Transverse colon (tissue), 4 donors: Measurements from ENCODE around the gene MRPS9. TPM values are rescaled to one million over a fixed set of nuclear protein-coding genes. Genes with fewer than 3 reads are reported as not detected.

Experiments
- DNase-seq: peaks from one replicate; pipeline ENCODE4 v3.0.0-alpha.2; 2019
- H3K27ac ChIP-seq, 4 donors: fragments of 200-600 bp; sonication (generic); 2 replicates each; pipeline ENCODE4 v1.5.1; 2016 to 2018; ENCODE audit warnings: inconsistent platforms in 4 of 4
- H3K27me3 ChIP-seq: fragments of 200-600 bp; sonication (generic); 2 replicates; pipeline ENCODE4 v1.5.1; 2017; ENCODE audit warnings: inconsistent platforms
- H3K36me3 ChIP-seq, 4 donors: fragments of 200-600 bp; sonication (generic); 2 replicates each; pipeline ENCODE4 v1.5.1; 2017 to 2019; ENCODE audit warnings: inconsistent platforms in 4 of 4
- H3K4me1 ChIP-seq, 4 donors: fragments of 200-600 bp; sonication (generic); 2 replicates each; pipeline ENCODE4 v1.5.1; 2017 to 2020; ENCODE audit warnings: inconsistent platforms in 4 of 4
- H3K4me3 ChIP-seq, 4 donors: fragments of 200-600 bp; sonication (generic); 1 replicate in 1 of 4; 2 replicates in 3 of 4; pipeline versions ENCODE4 v1.5.1 to v1.6.1; 2017 to 2019; ENCODE audit warnings: inconsistent platforms in 4 of 4
- H3K9me3 ChIP-seq, 2 donors: fragments of 200-600 bp; sonication (generic); 2 replicates each; pipeline ENCODE4 v1.5.1; 2017 to 2019; ENCODE audit warnings: inconsistent platforms in 2 of 2
- EP300 ChIP-seq: sonication (generic); formaldehyde crosslinking; IDR thresholded peaks from one replicate; pipeline ENCODE4 v1.6.1; 2017; ENCODE audit warnings: antibody characterized with exemption, low read depth
- POLR2A ChIP-seq: fragments of 450-650 bp; IDR thresholded peaks from one replicate; pipeline ENCODE4 v1.6.1; 2016; ENCODE audit warnings: antibody characterized with exemption, mild to moderate bottlenecking, moderate library complexity
- POLR2AphosphoS5 ChIP-seq, 3 donors: sonication (generic); formaldehyde crosslinking; IDR thresholded peaks; one replicate each; pipeline ENCODE4 v1.6.1; 2016; ENCODE audit warnings: antibody characterized with exemption in 3 of 3
- WGBS, 2 donors: methylation state at CpG; one replicate each; pipeline ENCODE4 v1.1.5; 2018; ENCODE audit warnings: low coverage in 1 of 2; 5-methylcytosine and 5-hydroxymethylcytosine counted together
- in situ Hi-C, 4 donors: fragments of 200-750 bp; cut with MboI; loops; one replicate each; pipeline versions ENCODE4 v1.15.0 to v1.15.1; 2017; ENCODE audit warnings: low sequenced_read_pairs in 3 of 4, low pct_ligation_motif_present in 1 of 4, low pct_unique_long_range_greater_than_20kb in 1 of 4
- intact Hi-C: fragments of 100-400 bp; cut with DNase I; formaldehyde crosslinking; loops from one replicate; pipeline ENCODE4 v1.15.1; 2023; ENCODE audit warnings: low total_unique reads
- total RNA-seq, 4 donors: library from RNA; depleted of rRNA; stranded (reverse); fragments of >200 nt; gene quantifications; one replicate each; pipeline ENCODE4 v1.1.0, GENCODE V29; 2016
- TF ChIP-seq, protein P1 (sequence below), 5 experiments: fragments of 200-600 bp in 3 of 5; fragments of 450-650 bp in 2 of 5; sonication (generic) in 3 of 5; IDR thresholded peaks; 1 replicate in 2 of 5; 2 replicates in 3 of 5; pipeline ENCODE4 v1.5.1; 2016 to 2017; ENCODE audit warnings: antibody characterized with exemption in 5 of 5, inconsistent platforms in 3 of 5, mild to moderate bottlenecking in 2 of 5, moderate library complexity in 1 of 5

Gene MRPS9
- total RNA-seq, 4 donors from 2014 or later: 12.9 to 27.8 (median 23.4) TPM

DNA sequence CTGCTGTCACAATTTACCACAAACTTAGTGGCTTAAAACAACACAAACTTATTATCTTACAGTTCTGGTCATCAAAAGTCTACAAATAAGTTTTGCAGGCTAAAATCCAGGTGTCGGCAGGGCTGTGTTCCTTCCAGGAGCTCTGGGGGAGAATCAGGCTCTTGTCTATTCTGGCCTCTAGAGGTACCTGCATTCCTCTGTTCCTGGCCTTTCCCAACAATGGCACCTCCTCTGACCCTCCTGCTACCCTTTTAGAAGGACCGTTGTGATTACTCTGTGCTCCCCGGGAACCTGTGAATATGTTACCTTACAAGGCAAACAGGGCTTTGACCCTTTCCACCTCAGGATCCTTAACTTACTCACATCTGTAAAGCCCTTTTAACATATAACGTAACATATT is 98.5 kb downstream of the MRPS9 start:
- intact Hi-C loops (no loop called here), in situ Hi-C loops (no loop called here)
- no peaks in the 10 kb centered on the region for H3K27me3 ChIP-seq
- H3K9me3 ChIP-seq: no peaks in the 10 kb centered on the region
- no peak for TF ChIP-seq POLR2AphosphoS5 (IDR thresholded peaks at IDR 0.05)
- TF ChIP-seq EP300: no peak
- TF ChIP-seq, protein P1, sequence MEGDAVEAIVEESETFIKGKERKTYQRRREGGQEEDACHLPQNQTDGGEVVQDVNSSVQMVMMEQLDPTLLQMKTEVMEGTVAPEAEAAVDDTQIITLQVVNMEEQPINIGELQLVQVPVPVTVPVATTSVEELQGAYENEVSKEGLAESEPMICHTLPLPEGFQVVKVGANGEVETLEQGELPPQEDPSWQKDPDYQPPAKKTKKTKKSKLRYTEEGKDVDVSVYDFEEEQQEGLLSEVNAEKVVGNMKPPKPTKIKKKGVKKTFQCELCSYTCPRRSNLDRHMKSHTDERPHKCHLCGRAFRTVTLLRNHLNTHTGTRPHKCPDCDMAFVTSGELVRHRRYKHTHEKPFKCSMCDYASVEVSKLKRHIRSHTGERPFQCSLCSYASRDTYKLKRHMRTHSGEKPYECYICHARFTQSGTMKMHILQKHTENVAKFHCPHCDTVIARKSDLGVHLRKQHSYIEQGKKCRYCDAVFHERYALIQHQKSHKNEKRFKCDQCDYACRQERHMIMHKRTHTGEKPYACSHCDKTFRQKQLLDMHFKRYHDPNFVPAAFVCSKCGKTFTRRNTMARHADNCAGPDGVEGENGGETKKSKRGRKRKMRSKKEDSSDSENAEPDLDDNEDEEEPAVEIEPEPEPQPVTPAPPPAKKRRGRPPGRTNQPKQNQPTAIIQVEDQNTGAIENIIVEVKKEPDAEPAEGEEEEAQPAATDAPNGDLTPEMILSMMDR (IDR thresholded peaks at IDR 0.05): no peak
- no peak for TF ChIP-seq POLR2A
- no peaks in the 10 kb centered on the region for H3K4me1 ChIP-seq
- WGBS, 2 donors: 80 to 93% methylated on average over 2 to 4 of the region's 4 CpGs
- H3K27ac ChIP-seq: no peak overlapping the region
- no peak overlapping the region for H3K4me3 ChIP-seq
- DNase-seq: no peak
- no peaks in the 10 kb centered on the region for H3K36me3 ChIP-seq

- intact Hi-C loops (no loop called here), in situ Hi-C loops (no loop called here)
- no peak for TF ChIP-seq POLR2A
- TF ChIP-seq, protein P1 (IDR thresholded peaks at IDR 0.05): no peak
- no peak for TF ChIP-seq EP300
- no peak for TF ChIP-seq POLR2AphosphoS5 (IDR thresholded peaks at IDR 0.05)
- peaks cover 15% of the 10 kb centered on the region for H3K27me3 ChIP-seq
- no peak overlapping the region for H3K4me3 ChIP-seq
- WGBS, 2 donors: 82 to 87% methylated on average over 5 of the region's 5 CpGs
- no peaks in the 10 kb centered on the region for H3K9me3 ChIP-seq
- no peaks in the 10 kb centered on the region for H3K36me3 ChIP-seq
- H3K4me1 ChIP-seq: peaks cover 0 to 4% (median 2%) of the 10 kb centered on the region in 4 donors
- no peak overlapping the region for H3K27ac ChIP-seq
- DNase-seq: no peak
These were observed 100.8 kb downstream of the MRPS9 start for GRCh38 chr2:105138643-105139042.

GRCh38 chr2:105139556-105140239 is 101.8 kb downstream of the MRPS9 start:
- no peaks in the 10 kb centered on the region for H3K9me3 ChIP-seq
- no peak for TF ChIP-seq POLR2AphosphoS5 (IDR thresholded peaks at IDR 0.05)
- no peak for TF ChIP-seq EP300
- no peak for TF ChIP-seq POLR2A
- TF ChIP-seq, protein P1 (IDR thresholded peaks at IDR 0.05): no peak
- no peak overlapping the region for H3K27ac ChIP-seq
- in situ Hi-C loops: no loop called here
- H3K4me3 ChIP-seq: no peak overlapping the region
- no peak for DNase-seq
- 71 to 74% methylated on average over 2 to 6 of the region's 6 CpGs for WGBS, 2 donors
- intact Hi-C loops: no loop called here
- peaks cover 0 to 5% (median 4%) of the 10 kb centered on the region in 4 donors for H3K4me1 ChIP-seq
- H3K36me3 ChIP-seq: no peaks in the 10 kb centered on the region
- H3K27me3 ChIP-seq: peaks cover 25% of the 10 kb centered on the region

GRCh38 chr2:105140240-105140568 is 102.3 kb downstream of the MRPS9 start:
- no peak for TF ChIP-seq POLR2AphosphoS5 (IDR thresholded peaks at IDR 0.05)
- TF ChIP-seq, protein P1 (IDR thresholded peaks at IDR 0.05): no peak
- no peak for TF ChIP-seq EP300
- TF ChIP-seq POLR2A: no peak
- H3K9me3 ChIP-seq: no peaks in the 10 kb centered on the region
- H3K4me1 ChIP-seq: peaks cover 0 to 5% (median 4%) of the 10 kb centered on the region in 4 donors
- DNase-seq: no peak
- no peak overlapping the region for H3K27ac ChIP-seq
- 83% methylated on average over 1 of the region's 1 CpG; no CpG with 5 or more reads in 1 of the 2 donors for WGBS, 2 donors
- peaks cover 30% of the 10 kb centered on the region for H3K27me3 ChIP-seq
- in situ Hi-C loops (no loop called here), intact Hi-C loops (no loop called here)
- H3K36me3 ChIP-seq: no peaks in the 10 kb centered on the region
- H3K4me3 ChIP-seq: no peak overlapping the region
